WTC11 (cell line): ENCODE results near the gene FAM151A. TPM values are rescaled to one million over a fixed set of nuclear protein-coding genes. Genes with fewer than 3 reads are reported as not detected.

ENCODE experiments used
- ATAC-seq: fragments of 200-7000 bp; cut with Tn5 transposase; 2 replicates; pipeline ENCODE4 v1.10.0; 2021; ENCODE audit warnings: mild to moderate bottlenecking, moderate library complexity
- CTCF ChIA-PET: fragments of 300-600 bp; sonication (Branson Sonifier 250); formaldehyde crosslinking; loops from one replicate; lab custom pipeline; 2021; ENCODE audit warnings: antibody characterized with exemption; lab: Charles Lee
- POLR2A ChIA-PET: fragments of 350-600 bp; sonication (Branson Sonifier 250); formaldehyde crosslinking; loops from one replicate; lab custom pipeline; 2021; ENCODE audit warnings: antibody characterized with exemption; lab: Charles Lee
- DNase-seq: peaks from one replicate; pipeline ENCODE4 v3.0.0; 2021; ENCODE audit warnings: low spot score
- H3K27ac Mint-ChIP-seq: 2 replicates; pipeline ENCODE4 v1.8.0; 2021; ENCODE audit warnings: mixed read lengths
- H3K27me3 Mint-ChIP-seq: 2 replicates; pipeline ENCODE4 v1.8.0; 2021; ENCODE audit warnings: low read depth, mild to moderate bottlenecking, moderate library complexity, mixed read lengths
- H3K36me3 Mint-ChIP-seq: 2 replicates; pipeline ENCODE4 v1.8.0; 2021; ENCODE audit warnings: mixed read lengths
- H3K4me1 Mint-ChIP-seq: 2 replicates; pipeline ENCODE4 v1.8.0; 2022; ENCODE audit warnings: mixed read lengths
- H3K4me3 Mint-ChIP-seq: 2 replicates; pipeline ENCODE4 v1.8.0; 2021; ENCODE audit warnings: mild to moderate bottlenecking, moderate library complexity, mixed read lengths
- H3K9me3 Mint-ChIP-seq: 2 replicates; pipeline ENCODE4 v1.8.0; 2021; ENCODE audit warnings: mixed read lengths
- CBFB ChIP-seq: sonication (generic); formaldehyde crosslinking; IDR thresholded peaks from 2 replicates; pipeline ENCODE4 v1.8.1; 2022; ENCODE audit warnings: mild to moderate bottlenecking, low read depth, missing genetic modification reagents
- ETV6 ChIP-seq: sonication (generic); formaldehyde crosslinking; IDR thresholded peaks from 2 replicates; pipeline ENCODE4 v1.8.1; 2022; ENCODE audit warnings: mild to moderate bottlenecking, missing genetic modification reagents
- FOXP1 ChIP-seq: sonication (generic); formaldehyde crosslinking; IDR thresholded peaks from 2 replicates; pipeline ENCODE4 v1.8.0; 2022; ENCODE audit warnings: missing genetic modification reagents, mild to moderate bottlenecking, moderate library complexity, borderline replicate concordance
- GTF2I ChIP-seq: fragments of 250-450 bp; sonication (Bioruptor Pico); conservative IDR thresholded peaks from 2 replicates; pipeline ENCODE4 v1.4.0; 2021; ENCODE audit warnings: mild to moderate bottlenecking
- IRF2 ChIP-seq: sonication (generic); formaldehyde crosslinking; IDR thresholded peaks from 2 replicates; pipeline ENCODE4 v1.8.0; 2022; ENCODE audit warnings: low read depth, missing genetic modification reagents, borderline replicate concordance
- NFYB ChIP-seq: sonication (generic); formaldehyde crosslinking; conservative IDR thresholded peaks from 2 replicates; pipeline ENCODE4 v1.8.0; 2022; ENCODE audit warnings: low read depth, missing genetic modification reagents
- NR1H2 ChIP-seq: sonication (generic); formaldehyde crosslinking; IDR thresholded peaks from 2 replicates; pipeline ENCODE4 v1.9.0; 2021; ENCODE audit warnings: mild to moderate bottlenecking, moderate library complexity, missing genetic modification reagents
- OVOL2 ChIP-seq: fragments of 250-450 bp; sonication (Bioruptor Pico); IDR thresholded peaks from 2 replicates; pipeline ENCODE4 v1.9.0; 2021; ENCODE audit warnings: mild to moderate bottlenecking, borderline replicate concordance
- RELA ChIP-seq: sonication (generic); formaldehyde crosslinking; IDR thresholded peaks from 2 replicates; pipeline ENCODE4 v1.8.1; 2022; ENCODE audit warnings: missing genetic modification reagents, mild to moderate bottlenecking, borderline replicate concordance
- SMAD3 ChIP-seq: sonication (generic); formaldehyde crosslinking; IDR thresholded peaks from 2 replicates; pipeline ENCODE4 v1.8.0; 2022; ENCODE audit warnings: missing genetic modification reagents, mild to moderate bottlenecking, borderline replicate concordance
- ZNF263 ChIP-seq: sonication (generic); formaldehyde crosslinking; IDR thresholded peaks from 2 replicates; pipeline ENCODE4 v1.8.1; 2022; ENCODE audit warnings: low read depth, mild to moderate bottlenecking, moderate library complexity, missing genetic modification reagents
- total RNA-seq: library from RNA; stranded (reverse); gene quantifications from 3 replicates; pipeline ENCODE4 v1.2.3, GENCODE V29; 2021
- TF ChIP-seq, protein P1 (sequence below): fragments of 250-450 bp; sonication (Bioruptor Pico); IDR thresholded peaks from 2 replicates; pipeline ENCODE4 v1.9.0; 2021; ENCODE audit warnings: mild to moderate bottlenecking
- TF ChIP-seq, protein P2 (sequence below): sonication (generic); formaldehyde crosslinking; conservative IDR thresholded peaks from 2 replicates; pipeline ENCODE4 v1.8.1; 2022; ENCODE audit warnings: mild to moderate bottlenecking, missing genetic modification reagents
- TF ChIP-seq, protein P3 (sequence below): sonication (generic); formaldehyde crosslinking; IDR thresholded peaks from 2 replicates; pipeline ENCODE4 v1.8.1; 2023; ENCODE audit warnings: mild to moderate bottlenecking, missing genetic modification reagents, borderline replicate concordance
- TF ChIP-seq, protein P4 (sequence below): sonication (generic); formaldehyde crosslinking; IDR thresholded peaks from 2 replicates; pipeline ENCODE4 v1.8.1; 2023; ENCODE audit warnings: mild to moderate bottlenecking, moderate library complexity, missing genetic modification reagents
- TF ChIP-seq, protein P5 (sequence below): fragments of 250-450 bp; sonication (Bioruptor Pico); IDR thresholded peaks from 2 replicates; pipeline ENCODE4 v1.8.0; 2021; ENCODE audit warnings: mild to moderate bottlenecking
- TF ChIP-seq, protein P6 (sequence below): fragments of 250-450 bp; sonication (Bioruptor Pico); IDR thresholded peaks from 2 replicates; pipeline ENCODE4 v1.9.0; 2021; ENCODE audit warnings: moderate library complexity, mild to moderate bottlenecking, inconsistent platforms, borderline replicate concordance
- TF ChIP-seq, protein P7 (sequence below): sonication (generic); formaldehyde crosslinking; IDR thresholded peaks from 2 replicates; pipeline ENCODE4 v1.8.0; 2023; ENCODE audit warnings: mild to moderate bottlenecking, missing genetic modification reagents

The FAM151A gene
- total RNA-seq, 1 experiment from 2014 or later, result 0.11 TPM

DNA sequence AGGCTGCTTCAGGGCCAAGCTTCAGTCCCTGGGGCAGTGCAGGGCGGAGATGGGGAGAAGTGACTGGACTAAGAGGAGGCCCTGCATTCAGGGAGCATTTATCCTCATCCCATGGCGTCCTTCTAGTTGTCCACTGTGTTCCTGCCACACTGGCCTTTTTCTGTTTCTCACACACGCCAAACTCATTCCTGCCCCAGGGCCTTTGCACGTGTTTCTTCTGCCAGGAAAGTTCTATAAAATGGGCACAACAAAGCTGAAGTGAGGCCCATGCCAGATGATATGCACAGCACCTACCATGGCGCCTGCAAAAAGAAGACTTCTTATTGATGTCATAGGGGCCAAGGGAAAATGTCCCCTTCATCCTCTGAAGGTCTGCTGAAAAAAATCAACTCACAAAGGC is 42.5 kb upstream of the FAM151A start:
- ATAC-seq, result no peak
- TF ChIP-seq CBFB (CRISPR knock-in tag), result no peak
- TF ChIP-seq GTF2I (CRISPR knock-in tag), result 0 out of 2 replicates have a peak, but pooled peaks have one; percentile 31
- TF ChIP-seq FOXP1, result no peak
- no peak for TF ChIP-seq NR1H2
- no peak overlapping the region for H3K4me3 Mint-ChIP-seq
- ChIA-PET CTCF (interaction anchor here (1.9 kb wide), 1 partner anchor 135 kb away, joined by 7 read pairs; the partner anchor contains the start of gene TTC22), POLR2A (no interaction called here)
- no peaks in the 10 kb centered on the region for H3K36me3 Mint-ChIP-seq
- no peaks in the 10 kb centered on the region; the same call in 1 of the 2 replicates for H3K27me3 Mint-ChIP-seq
- H3K4me1 Mint-ChIP-seq, result no peaks in the 10 kb centered on the region
- no peak overlapping the region for H3K27ac Mint-ChIP-seq
- no peak for DNase-seq
- H3K9me3 Mint-ChIP-seq, result no peaks in the 10 kb centered on the region

DNA sequence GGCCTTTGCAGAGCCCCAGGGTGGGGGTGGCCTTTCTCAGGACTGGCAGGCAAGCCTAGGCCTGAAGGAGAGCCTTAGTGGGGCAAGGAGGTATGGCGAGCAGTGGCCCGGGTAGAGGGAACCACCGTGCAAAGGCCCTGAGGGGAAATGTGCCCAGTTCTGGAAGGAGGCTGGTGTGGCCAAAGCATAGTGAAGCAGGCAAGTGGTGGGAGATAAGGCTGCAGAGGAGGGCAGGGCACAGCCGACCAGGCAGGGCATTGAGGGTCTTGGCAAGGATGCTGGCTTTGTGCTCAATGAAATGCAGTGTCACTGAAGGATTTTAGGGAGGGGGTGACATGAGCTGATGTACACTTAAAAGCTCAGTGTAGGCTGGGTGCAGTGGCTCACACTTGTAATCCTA is 41.0 kb upstream of the FAM151A start:
- POLR2A ChIA-PET, result no interaction called here
- H3K4me3 Mint-ChIP-seq, result no peak overlapping the region
- no peak for DNase-seq

DNA sequence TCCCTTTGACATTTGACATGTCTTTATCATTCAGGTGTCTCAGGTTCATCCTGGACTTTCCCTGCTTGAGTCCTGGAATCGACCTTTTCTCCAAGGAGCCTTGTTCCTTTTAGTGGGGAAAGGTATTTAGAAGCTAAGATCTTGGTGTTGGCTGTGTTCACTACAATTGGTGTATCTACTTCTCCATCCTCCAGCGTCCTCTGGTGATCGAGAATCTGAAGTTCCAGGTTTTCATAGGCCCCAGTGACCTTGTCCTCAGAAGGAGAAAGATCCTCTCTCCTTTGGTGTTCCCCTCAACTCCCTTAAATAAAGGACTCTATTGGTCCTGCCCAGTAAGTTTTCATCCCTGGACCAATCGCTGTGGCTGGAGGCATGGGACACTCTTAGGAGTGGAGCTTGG is 40.4 kb upstream of the FAM151A start:
- CTCF ChIA-PET, result interaction anchor here (0.6 to 1.9 kb wide), 7 partner anchors 44 to 164 kb away, joined by 3 to 7 read pairs (median 4); partner anchors contain the start of gene TTC22
- POLR2A ChIA-PET, result no interaction called here
- peaks cover 7% of the 10 kb centered on the region for H3K9me3 Mint-ChIP-seq
- TF ChIP-seq RELA, result no peak
- TF ChIP-seq, protein P1, sequence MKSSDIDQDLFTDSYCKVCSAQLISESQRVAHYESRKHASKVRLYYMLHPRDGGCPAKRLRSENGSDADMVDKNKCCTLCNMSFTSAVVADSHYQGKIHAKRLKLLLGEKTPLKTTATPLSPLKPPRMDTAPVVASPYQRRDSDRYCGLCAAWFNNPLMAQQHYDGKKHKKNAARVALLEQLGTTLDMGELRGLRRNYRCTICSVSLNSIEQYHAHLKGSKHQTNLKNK (CRISPR knock-in tag), result no peak
- TF ChIP-seq, protein P2, sequence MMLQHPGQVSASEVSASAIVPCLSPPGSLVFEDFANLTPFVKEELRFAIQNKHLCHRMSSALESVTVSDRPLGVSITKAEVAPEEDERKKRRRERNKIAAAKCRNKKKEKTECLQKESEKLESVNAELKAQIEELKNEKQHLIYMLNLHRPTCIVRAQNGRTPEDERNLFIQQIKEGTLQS (CRISPR knock-in tag), result no peak
- TF ChIP-seq, protein P3, sequence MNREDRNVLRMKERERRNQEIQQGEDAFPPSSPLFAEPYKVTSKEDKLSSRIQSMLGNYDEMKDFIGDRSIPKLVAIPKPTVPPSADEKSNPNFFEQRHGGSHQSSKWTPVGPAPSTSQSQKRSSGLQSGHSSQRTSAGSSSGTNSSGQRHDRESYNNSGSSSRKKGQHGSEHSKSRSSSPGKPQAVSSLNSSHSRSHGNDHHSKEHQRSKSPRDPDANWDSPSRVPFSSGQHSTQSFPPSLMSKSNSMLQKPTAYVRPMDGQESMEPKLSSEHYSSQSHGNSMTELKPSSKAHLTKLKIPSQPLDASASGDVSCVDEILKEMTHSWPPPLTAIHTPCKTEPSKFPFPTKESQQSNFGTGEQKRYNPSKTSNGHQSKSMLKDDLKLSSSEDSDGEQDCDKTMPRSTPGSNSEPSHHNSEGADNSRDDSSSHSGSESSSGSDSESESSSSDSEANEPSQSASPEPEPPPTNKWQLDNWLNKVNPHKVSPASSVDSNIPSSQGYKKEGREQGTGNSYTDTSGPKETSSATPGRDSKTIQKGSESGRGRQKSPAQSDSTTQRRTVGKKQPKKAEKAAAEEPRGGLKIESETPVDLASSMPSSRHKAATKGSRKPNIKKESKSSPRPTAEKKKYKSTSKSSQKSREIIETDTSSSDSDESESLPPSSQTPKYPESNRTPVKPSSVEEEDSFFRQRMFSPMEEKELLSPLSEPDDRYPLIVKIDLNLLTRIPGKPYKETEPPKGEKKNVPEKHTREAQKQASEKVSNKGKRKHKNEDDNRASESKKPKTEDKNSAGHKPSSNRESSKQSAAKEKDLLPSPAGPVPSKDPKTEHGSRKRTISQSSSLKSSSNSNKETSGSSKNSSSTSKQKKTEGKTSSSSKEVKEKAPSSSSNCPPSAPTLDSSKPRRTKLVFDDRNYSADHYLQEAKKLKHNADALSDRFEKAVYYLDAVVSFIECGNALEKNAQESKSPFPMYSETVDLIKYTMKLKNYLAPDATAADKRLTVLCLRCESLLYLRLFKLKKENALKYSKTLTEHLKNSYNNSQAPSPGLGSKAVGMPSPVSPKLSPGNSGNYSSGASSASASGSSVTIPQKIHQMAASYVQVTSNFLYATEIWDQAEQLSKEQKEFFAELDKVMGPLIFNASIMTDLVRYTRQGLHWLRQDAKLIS (CRISPR knock-in tag), result no peak
- TF ChIP-seq, protein P4, sequence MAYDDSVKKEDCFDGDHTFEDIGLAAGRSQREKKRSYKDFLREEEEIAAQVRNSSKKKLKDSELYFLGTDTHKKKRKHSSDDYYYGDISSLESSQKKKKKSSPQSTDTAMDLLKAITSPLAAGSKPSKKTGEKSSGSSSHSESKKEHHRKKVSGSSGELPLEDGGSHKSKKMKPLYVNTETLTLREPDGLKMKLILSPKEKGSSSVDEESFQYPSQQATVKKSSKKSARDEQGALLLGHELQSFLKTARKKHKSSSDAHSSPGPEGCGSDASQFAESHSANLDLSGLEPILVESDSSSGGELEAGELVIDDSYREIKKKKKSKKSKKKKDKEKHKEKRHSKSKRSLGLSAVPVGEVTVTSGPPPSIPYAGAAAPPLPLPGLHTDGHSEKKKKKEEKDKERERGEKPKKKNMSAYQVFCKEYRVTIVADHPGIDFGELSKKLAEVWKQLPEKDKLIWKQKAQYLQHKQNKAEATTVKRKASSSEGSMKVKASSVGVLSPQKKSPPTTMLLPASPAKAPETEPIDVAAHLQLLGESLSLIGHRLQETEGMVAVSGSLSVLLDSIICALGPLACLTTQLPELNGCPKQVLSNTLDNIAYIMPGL (CRISPR knock-in tag), result no peak
- no peak for TF ChIP-seq OVOL2 (CRISPR knock-in tag)
- no peak for TF ChIP-seq NFYB (CRISPR knock-in tag)
- TF ChIP-seq, protein P5, sequence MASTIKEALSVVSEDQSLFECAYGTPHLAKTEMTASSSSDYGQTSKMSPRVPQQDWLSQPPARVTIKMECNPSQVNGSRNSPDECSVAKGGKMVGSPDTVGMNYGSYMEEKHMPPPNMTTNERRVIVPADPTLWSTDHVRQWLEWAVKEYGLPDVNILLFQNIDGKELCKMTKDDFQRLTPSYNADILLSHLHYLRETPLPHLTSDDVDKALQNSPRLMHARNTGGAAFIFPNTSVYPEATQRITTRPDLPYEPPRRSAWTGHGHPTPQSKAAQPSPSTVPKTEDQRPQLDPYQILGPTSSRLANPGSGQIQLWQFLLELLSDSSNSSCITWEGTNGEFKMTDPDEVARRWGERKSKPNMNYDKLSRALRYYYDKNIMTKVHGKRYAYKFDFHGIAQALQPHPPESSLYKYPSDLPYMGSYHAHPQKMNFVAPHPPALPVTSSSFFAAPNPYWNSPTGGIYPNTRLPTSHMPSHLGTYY (CRISPR knock-in tag), result no peak
- TF ChIP-seq, protein P6, sequence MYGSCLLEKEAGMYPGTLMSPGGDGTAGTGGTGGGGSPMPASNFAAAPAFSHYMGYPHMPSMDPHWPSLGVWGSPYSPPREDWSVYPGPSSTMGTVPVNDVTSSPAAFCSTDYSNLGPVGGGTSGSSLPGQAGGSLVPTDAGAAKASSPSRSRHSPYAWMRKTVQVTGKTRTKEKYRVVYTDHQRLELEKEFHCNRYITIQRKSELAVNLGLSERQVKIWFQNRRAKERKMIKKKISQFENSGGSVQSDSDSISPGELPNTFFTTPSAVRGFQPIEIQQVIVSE (CRISPR knock-in tag), result no peak
- no peak for ATAC-seq
- no peaks in the 10 kb centered on the region for H3K36me3 Mint-ChIP-seq
- H3K27me3 Mint-ChIP-seq, result no peaks in the 10 kb centered on the region; the same call in 1 of the 2 replicates
- DNase-seq, result no peak
- no peaks in the 10 kb centered on the region for H3K4me1 Mint-ChIP-seq
- no peak overlapping the region for H3K4me3 Mint-ChIP-seq
- no peak overlapping the region for H3K27ac Mint-ChIP-seq

More for the DNA sequence above, 41.0 kb upstream of the FAM151A start:
- no peak for ATAC-seq
- H3K27me3 Mint-ChIP-seq, result no peaks in the 10 kb centered on the region; the same call in 1 of the 2 replicates
- H3K27ac Mint-ChIP-seq, result no peak overlapping the region
- H3K36me3 Mint-ChIP-seq, result no peaks in the 10 kb centered on the region
- TF ChIP-seq SMAD3 (CRISPR knock-in tag) (no peak), ZNF263 (CRISPR knock-in tag) (no peak), ETV6 (no peak), IRF2 (no peak)
- TF ChIP-seq, protein P6 (CRISPR knock-in tag), result no peak
- TF ChIP-seq, protein P7, sequence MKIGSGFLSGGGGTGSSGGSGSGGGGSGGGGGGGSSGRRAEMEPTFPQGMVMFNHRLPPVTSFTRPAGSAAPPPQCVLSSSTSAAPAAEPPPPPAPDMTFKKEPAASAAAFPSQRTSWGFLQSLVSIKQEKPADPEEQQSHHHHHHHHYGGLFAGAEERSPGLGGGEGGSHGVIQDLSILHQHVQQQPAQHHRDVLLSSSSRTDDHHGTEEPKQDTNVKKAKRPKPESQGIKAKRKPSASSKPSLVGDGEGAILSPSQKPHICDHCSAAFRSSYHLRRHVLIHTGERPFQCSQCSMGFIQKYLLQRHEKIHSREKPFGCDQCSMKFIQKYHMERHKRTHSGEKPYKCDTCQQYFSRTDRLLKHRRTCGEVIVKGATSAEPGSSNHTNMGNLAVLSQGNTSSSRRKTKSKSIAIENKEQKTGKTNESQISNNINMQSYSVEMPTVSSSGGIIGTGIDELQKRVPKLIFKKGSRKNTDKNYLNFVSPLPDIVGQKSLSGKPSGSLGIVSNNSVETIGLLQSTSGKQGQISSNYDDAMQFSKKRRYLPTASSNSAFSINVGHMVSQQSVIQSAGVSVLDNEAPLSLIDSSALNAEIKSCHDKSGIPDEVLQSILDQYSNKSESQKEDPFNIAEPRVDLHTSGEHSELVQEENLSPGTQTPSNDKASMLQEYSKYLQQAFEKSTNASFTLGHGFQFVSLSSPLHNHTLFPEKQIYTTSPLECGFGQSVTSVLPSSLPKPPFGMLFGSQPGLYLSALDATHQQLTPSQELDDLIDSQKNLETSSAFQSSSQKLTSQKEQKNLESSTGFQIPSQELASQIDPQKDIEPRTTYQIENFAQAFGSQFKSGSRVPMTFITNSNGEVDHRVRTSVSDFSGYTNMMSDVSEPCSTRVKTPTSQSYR (CRISPR knock-in tag), result no peak
- TF ChIP-seq, protein P1 (CRISPR knock-in tag), result no peak
- TF ChIP-seq, all 79 proteins: peak for 0
- CTCF ChIA-PET, result interaction anchor here (1.0 to 1.9 kb wide), 2 partner anchors 44 to 137 kb away, joined by 3 to 7 read pairs; partner anchors contain the start of gene TTC22
- H3K9me3 Mint-ChIP-seq, result peaks cover 5% of the 10 kb centered on the region
- H3K4me1 Mint-ChIP-seq, result no peaks in the 10 kb centered on the region
